Prostate gland (tissue), 2 donors: Measurements from ENCODE around the gene ARHGAP24.

ENCODE experiments used
- CTCF ChIP-seq, 4 experiments: fragments of 200-600 bp in 2 of 4; fragments of 450-650 bp in 2 of 4; sonication (generic) in 2 of 4; IDR thresholded peaks; 1 replicate in 3 of 4; 2 replicates in 1 of 4; pipeline ENCODE4 v1.5.1; 2016 to 2019; ENCODE audit warnings: antibody characterized with exemption in 4 of 4, mild to moderate bottlenecking in 2 of 4, moderate library complexity in 2 of 4
- POLR2A ChIP-seq: fragments of 450-650 bp; IDR thresholded peaks from one replicate; pipeline ENCODE4 v1.6.1; 2016; ENCODE audit warnings: antibody characterized with exemption, mild to moderate bottlenecking
- POLR2AphosphoS5 ChIP-seq: sonication (generic); formaldehyde crosslinking; IDR thresholded peaks from one replicate; pipeline ENCODE4 v1.6.1; 2017; ENCODE audit warnings: antibody characterized with exemption

- TF ChIP-seq CTCF (IDR thresholded peaks at IDR 0.05) (no peak), POLR2AphosphoS5 (no peak), POLR2A (no peak)
Measured at GRCh38 chr4:85726555-85726954, 251.6 kb downstream of the ARHGAP24 start.
